OCI-LY1 (cell line): ENCODE data around the gene ROCK2.

Source experiments
- H2AFZ ChIP-seq: fragments of 200-600 bp; sonication (generic), shearing (Covaris generic); 2 replicates; pipeline ENCODE4 v1.6.0; 2014; ENCODE audit warnings: antibody characterized with exemption, mild to moderate bottlenecking, low read length
- H3F3A ChIP-seq: fragments of 200-600 bp; sonication (generic), shearing (Covaris generic); 2 replicates; pipeline ENCODE4 v1.6.0; 2014; ENCODE audit warnings: mild to moderate bottlenecking, antibody characterized with exemption, low read length, moderate library complexity; ENCODE audit not compliant: insufficient read depth
- H3K27ac ChIP-seq: fragments of 200-600 bp; sonication (generic); 2 replicates; pipeline ENCODE4 v1.5.1; 2014; ENCODE audit warnings: low read length, mixed run types, mild to moderate bottlenecking, low read depth; ENCODE audit not compliant: poor library complexity, severe bottlenecking
- H3K27me3 ChIP-seq: fragments of 200-600 bp; sonication (generic); 2 replicates; pipeline ENCODE4 v1.6.0; 2014; ENCODE audit warnings: antibody characterized with exemption, mild to moderate bottlenecking, low read length, moderate library complexity; ENCODE audit not compliant: insufficient read depth
- H3K36me3 ChIP-seq: fragments of 200-600 bp; sonication (generic); 2 replicates; pipeline ENCODE4 v1.6.1; 2014; ENCODE audit warnings: mild to moderate bottlenecking, antibody characterized with exemption, low read length, moderate library complexity, mixed read lengths; ENCODE audit not compliant: insufficient read depth
- H3K4me1 ChIP-seq: fragments of 200-600 bp; sonication (generic); 2 replicates; pipeline ENCODE4 v1.5.1; 2014; ENCODE audit warnings: mild to moderate bottlenecking, low read length, moderate library complexity; ENCODE audit not compliant: insufficient read depth, severe bottlenecking
- H3K4me2 ChIP-seq: fragments of 200-600 bp; sonication (generic), shearing (Covaris generic); 2 replicates; pipeline ENCODE4 v1.6.1; 2014; ENCODE audit warnings: low read length
- H3K4me3 ChIP-seq: fragments of 200-600 bp; sonication (generic); 2 replicates; pipeline ENCODE4 v1.5.1; 2014; ENCODE audit warnings: low read length, low read depth, mild to moderate bottlenecking, mixed read lengths; ENCODE audit not compliant: poor library complexity, severe bottlenecking
- H3K79me2 ChIP-seq: fragments of 200-600 bp; shearing (Covaris generic); 2 replicates; pipeline ENCODE4 v1.6.1; 2016; ENCODE audit warnings: mixed run types, low read length, mixed read lengths; ENCODE audit not compliant: insufficient read depth
- H3K9ac ChIP-seq: fragments of 200-600 bp; sonication (generic), shearing (Covaris generic); 2 replicates; pipeline ENCODE4 v1.6.1; 2014; ENCODE audit warnings: mild to moderate bottlenecking, low read length, mixed read lengths
- H3K9me2 ChIP-seq: fragments of 200-600 bp; sonication (generic), shearing (Covaris generic); 2 replicates; pipeline ENCODE4 v1.6.1; 2014; ENCODE audit warnings: low read depth, mild to moderate bottlenecking, low read length, mixed read lengths
- H3K9me3 ChIP-seq: fragments of 200-600 bp; shearing (Covaris generic); 2 replicates; pipeline ENCODE4 v1.6.1; 2014; ENCODE audit warnings: low read length, mixed read lengths
- H4K20me1 ChIP-seq: fragments of 200-600 bp; sonication (generic), shearing (Covaris generic); 2 replicates; pipeline ENCODE4 v1.6.0; 2016; ENCODE audit warnings: mild to moderate bottlenecking, low read length; ENCODE audit not compliant: insufficient read depth
- EZH2 ChIP-seq: fragments of 200-600 bp; sonication (generic), shearing (Covaris generic); IDR thresholded peaks from 2 replicates; pipeline ENCODE4 v1.8.0; 2017; ENCODE audit warnings: borderline replicate concordance, mixed run types, mild to moderate bottlenecking, antibody characterized with exemption, low read length, moderate library complexity, mixed read lengths
- TF ChIP-seq, protein P1 (sequence below): fragments of 200-600 bp; sonication (generic), shearing (Covaris generic); IDR thresholded peaks from 2 replicates; pipeline ENCODE4 v1.5.1; 2017; ENCODE audit warnings: mild to moderate bottlenecking, antibody characterized with exemption, low read length, moderate library complexity, mixed read lengths

The ROCK2 gene

DNA sequence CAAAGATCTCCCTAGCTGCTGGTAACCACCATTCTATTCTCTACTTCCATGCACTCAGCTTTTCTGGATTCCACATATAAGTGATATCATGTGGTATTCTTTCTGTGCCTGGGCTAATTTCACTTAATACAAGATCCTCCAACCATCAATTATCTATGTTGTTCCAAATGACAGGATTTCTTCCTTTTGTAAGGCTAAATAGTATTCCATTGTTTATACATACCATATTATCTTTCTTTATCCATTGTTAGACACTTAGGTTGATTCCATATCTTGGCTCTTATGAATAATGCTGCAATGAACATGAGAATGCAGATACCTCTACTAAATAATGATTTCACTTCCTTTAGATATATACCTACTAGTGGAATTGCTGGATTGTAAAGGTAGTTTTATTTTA, 66.2 kb downstream of the ROCK2 start:
- H3F3A ChIP-seq, result no peaks in the 10 kb centered on the region
- no peaks in the 10 kb centered on the region for H3K9me2 ChIP-seq
- no peaks in the 10 kb centered on the region for H3K4me1 ChIP-seq
- H2AFZ ChIP-seq, result no peak overlapping the region
- H3K9ac ChIP-seq, result no peak overlapping the region
- H3K79me2 ChIP-seq, result no peaks in the 10 kb centered on the region
- TF ChIP-seq, protein P1, sequence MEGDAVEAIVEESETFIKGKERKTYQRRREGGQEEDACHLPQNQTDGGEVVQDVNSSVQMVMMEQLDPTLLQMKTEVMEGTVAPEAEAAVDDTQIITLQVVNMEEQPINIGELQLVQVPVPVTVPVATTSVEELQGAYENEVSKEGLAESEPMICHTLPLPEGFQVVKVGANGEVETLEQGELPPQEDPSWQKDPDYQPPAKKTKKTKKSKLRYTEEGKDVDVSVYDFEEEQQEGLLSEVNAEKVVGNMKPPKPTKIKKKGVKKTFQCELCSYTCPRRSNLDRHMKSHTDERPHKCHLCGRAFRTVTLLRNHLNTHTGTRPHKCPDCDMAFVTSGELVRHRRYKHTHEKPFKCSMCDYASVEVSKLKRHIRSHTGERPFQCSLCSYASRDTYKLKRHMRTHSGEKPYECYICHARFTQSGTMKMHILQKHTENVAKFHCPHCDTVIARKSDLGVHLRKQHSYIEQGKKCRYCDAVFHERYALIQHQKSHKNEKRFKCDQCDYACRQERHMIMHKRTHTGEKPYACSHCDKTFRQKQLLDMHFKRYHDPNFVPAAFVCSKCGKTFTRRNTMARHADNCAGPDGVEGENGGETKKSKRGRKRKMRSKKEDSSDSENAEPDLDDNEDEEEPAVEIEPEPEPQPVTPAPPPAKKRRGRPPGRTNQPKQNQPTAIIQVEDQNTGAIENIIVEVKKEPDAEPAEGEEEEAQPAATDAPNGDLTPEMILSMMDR, result no peak
- no peak for TF ChIP-seq EZH2
- no peak overlapping the region for H3K4me2 ChIP-seq
- no peaks in the 10 kb centered on the region for H3K27me3 ChIP-seq
- H3K27ac ChIP-seq, result no peak overlapping the region
- H4K20me1 ChIP-seq, result no peaks in the 10 kb centered on the region
- H3K4me3 ChIP-seq, result no peak overlapping the region
- peaks cover 6% of the 10 kb centered on the region for H3K36me3 ChIP-seq
- H3K9me3 ChIP-seq, result no peaks in the 10 kb centered on the region

DNA sequence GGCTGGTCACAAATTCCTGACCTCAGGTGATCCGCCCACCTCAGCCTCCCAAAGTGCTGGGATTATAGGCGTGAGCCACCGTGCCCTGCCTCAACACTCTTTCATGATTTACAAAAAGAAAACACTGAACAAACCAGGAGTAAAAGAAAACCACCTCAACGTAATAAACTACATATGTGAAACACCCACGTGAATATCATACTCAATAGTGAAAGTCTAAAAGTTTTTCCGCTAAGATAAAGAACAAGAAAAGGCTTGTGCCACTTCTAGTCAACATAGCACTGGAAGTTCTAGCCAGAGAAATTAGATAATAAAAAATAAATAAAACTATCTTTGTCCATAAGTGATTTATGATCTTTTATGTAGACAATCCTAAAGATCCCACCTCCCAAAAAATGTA, 68.5 kb downstream of the ROCK2 start:
- TF ChIP-seq, protein P1, result no peak
- TF ChIP-seq EZH2, result no peak
- H3K9me3 ChIP-seq, result no peaks in the 10 kb centered on the region
- H4K20me1 ChIP-seq, result no peaks in the 10 kb centered on the region
- peaks cover 6% of the 10 kb centered on the region for H3K36me3 ChIP-seq
- no peak overlapping the region for H3K9ac ChIP-seq
- no peak overlapping the region for H2AFZ ChIP-seq
- no peaks in the 10 kb centered on the region for H3F3A ChIP-seq
- H3K4me1 ChIP-seq, result no peaks in the 10 kb centered on the region
- no peak overlapping the region for H3K4me2 ChIP-seq
- no peak overlapping the region for H3K27ac ChIP-seq
- H3K27me3 ChIP-seq, result no peaks in the 10 kb centered on the region
- no peak overlapping the region for H3K4me3 ChIP-seq
- no peaks in the 10 kb centered on the region for H3K79me2 ChIP-seq
- no peaks in the 10 kb centered on the region for H3K9me2 ChIP-seq

DNA sequence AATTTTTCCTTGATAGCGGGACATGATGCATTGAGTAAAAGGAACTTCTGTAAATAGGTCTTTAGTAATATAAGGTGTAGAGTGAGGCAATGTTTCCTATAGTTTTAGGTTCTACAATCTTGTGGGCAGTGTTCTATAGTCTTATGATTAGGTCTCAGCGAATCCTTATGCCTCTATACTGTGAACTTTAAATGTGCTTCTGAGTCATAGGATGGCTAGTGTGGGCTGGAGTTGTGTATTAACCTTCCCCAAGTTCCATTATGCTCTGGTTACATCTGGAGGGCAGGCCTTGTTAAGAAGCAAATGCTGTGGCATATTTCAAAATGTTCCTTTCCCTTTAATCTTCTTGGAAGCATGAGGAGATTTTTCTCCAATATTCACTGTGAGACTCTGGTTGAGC, 73.5 kb downstream of the ROCK2 start:
- no peaks in the 10 kb centered on the region for H3K4me1 ChIP-seq
- H4K20me1 ChIP-seq, result no peaks in the 10 kb centered on the region
- no peak overlapping the region for H3K9ac ChIP-seq
- H3K36me3 ChIP-seq, result no peaks in the 10 kb centered on the region
- no peaks in the 10 kb centered on the region for H3K79me2 ChIP-seq
- no peaks in the 10 kb centered on the region for H3K27me3 ChIP-seq
- H3K4me2 ChIP-seq, result no peak overlapping the region
- no peak overlapping the region for H2AFZ ChIP-seq
- H3K4me3 ChIP-seq, result no peak overlapping the region
- no peaks in the 10 kb centered on the region for H3K9me3 ChIP-seq
- no peaks in the 10 kb centered on the region for H3F3A ChIP-seq
- TF ChIP-seq EZH2, result no peak
- TF ChIP-seq, protein P1, result no peak
- H3K9me2 ChIP-seq, result no peaks in the 10 kb centered on the region
- H3K27ac ChIP-seq, result no peak overlapping the region
